NCI-H69 (cell line): ENCODE measurements around the gene GPS2.

ENCODE experiments used
- DNase-seq: peaks from one replicate; lab custom pipeline; 2025; lab: John Stamatoyannopoulos, UW

The GPS2 gene

GRCh38 chr17:7317161-7317803 is 2.1 kb upstream of the GPS2 start:
- DNase-seq: no peak

- no peak for DNase-seq
Measured at GRCh38 chr17:7315570-7316235, 543 bp upstream of the GPS2 start.

GRCh38 chr17:7313890-7314718 is 1.1 kb downstream of the GPS2 start:
- DNase-seq: no peak

GRCh38 chr17:7313088-7313889 is 1.9 kb downstream of the GPS2 start:
- DNase-seq: no peak

- DNase-seq: no peak
Measured at GRCh38 chr17:7312432-7313087, 2.6 kb downstream of the GPS2 start.

- no peak for DNase-seq
Measured at GRCh38 chr17:7311110-7311705, 4.0 kb downstream of the GPS2 start.

GRCh38 chr17:7309628-7310027 is 5.5 kb downstream of the GPS2 start:
- no peak for DNase-seq

GRCh38 chr17:7308625-7309433 is 6.3 kb downstream of the GPS2 start:
- peak; percentile 80 for DNase-seq

- peak; percentile 65 for DNase-seq
Measured at GRCh38 chr17:7307686-7308624, 7.2 kb downstream of the GPS2 start.

GRCh38 chr17:7306911-7307685 is 8.1 kb downstream of the GPS2 start, which contains the start of gene EIF5A:
Gene EIF5A, plus strand, starts transcription at chr17:7307628. Its CDS starts 2,008 bp downstream, at chr17:7309636.
- peak; percentile 98 for DNase-seq

- DNase-seq: no peak
Measured at GRCh38 chr17:7304179-7304578, 11.0 kb downstream of the GPS2 start.

GRCh38 chr17:7296189-7296861 is 18.8 kb downstream of the GPS2 start:
- peak; percentile 81 for DNase-seq

- no peak for DNase-seq
Measured at GRCh38 chr17:7295230-7296180, 19.7 kb downstream of the GPS2 start.

GRCh38 chr17:7294614-7295153 is 20.5 kb downstream of the GPS2 start, which contains the start of gene YBX2:
Gene YBX2, minus strand, starts transcription at chr17:7294639. Its CDS starts 139 bp downstream, at chr17:7294500.
- DNase-seq: peak; percentile 90

- DNase-seq: peak; percentile 50
Measured at GRCh38 chr17:7293816-7294613, 21.1 kb downstream of the GPS2 start.
